Measurements from ENCODE around the gene TMPRSS6.

The TMPRSS6 gene

DNA sequence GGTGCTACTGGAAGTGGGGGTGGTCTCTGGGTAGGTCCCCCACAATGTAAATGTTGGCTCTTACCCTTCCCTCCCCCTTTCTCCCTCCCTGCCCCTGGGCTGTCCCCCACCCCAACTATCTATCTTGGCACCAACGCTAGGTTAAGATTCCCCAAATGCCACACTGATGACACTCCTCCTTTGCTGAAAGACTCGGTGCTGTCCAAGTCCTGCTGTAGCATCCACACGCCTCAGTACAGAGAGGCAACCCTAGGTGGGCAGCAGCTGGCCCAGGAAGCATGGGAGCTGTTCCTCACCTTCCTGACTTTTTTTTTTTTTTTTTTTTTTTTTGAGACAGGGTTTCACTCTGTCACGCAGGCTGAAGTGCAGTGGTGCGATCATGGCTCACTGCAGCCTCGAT, 61.4 kb downstream of the TMPRSS6 start:
- DNase-seq, result no peak

DNA sequence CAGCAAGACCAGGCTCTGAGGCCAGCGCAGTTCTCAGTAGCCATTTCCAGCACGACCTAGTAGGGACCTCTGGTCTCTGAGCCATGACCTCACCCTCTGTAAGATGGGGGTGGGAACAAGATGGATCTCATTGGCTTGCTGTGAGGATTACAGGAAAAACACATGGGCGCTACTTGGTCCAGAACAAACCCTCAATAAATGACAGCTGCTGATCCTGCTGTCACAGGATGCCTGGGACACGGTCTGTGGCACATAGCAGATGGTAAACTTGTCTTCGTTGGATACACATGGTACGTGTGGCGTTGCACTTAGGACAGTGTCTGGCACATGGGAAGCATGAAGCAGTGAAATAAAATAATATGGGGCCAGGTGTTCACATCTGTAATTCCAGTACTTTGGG, 62.5 kb downstream of the TMPRSS6 start:
- no peak for DNase-seq

DNA sequence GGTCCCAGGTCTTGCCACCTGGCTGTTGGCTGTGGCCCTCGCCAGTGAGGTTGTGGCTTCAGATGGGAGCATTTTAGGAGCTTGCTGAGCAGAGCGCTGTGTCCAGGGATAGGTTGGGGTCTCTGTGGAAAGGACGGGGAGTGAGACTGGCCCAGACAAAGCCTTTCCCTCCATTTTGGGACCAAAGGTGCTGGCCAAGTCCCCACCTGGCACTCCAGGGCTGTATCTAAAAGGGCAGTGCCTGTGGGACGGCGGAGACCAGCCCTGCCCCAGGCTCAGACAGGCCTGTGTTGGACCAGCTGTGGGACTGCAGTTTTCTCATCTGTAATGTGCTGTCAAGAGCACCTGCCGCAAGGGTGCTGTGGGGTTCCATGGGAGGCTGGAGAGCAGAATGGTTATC, 62.9 kb downstream of the TMPRSS6 start:
- no peak for DNase-seq

DNA sequence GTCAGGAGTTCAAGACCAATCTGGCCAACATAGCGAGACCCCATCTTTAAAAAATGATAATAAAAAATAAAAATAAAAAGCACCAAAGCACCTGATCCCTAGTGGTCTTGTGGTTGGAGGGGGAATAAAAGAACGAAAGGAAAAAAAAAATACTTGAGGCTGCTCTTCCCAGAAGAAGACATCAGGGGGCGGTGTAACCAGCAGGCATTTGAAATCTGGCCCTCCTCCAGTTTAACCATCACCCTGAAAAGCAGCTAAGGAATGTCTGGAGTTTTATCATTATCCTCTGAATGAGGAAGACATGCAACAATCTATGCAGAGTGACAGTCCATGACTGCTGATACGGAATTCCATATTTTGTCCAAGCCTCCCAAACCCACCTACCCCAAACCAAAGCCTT, 63.6 kb downstream of the TMPRSS6 start:
- no peak for DNase-seq

DNA sequence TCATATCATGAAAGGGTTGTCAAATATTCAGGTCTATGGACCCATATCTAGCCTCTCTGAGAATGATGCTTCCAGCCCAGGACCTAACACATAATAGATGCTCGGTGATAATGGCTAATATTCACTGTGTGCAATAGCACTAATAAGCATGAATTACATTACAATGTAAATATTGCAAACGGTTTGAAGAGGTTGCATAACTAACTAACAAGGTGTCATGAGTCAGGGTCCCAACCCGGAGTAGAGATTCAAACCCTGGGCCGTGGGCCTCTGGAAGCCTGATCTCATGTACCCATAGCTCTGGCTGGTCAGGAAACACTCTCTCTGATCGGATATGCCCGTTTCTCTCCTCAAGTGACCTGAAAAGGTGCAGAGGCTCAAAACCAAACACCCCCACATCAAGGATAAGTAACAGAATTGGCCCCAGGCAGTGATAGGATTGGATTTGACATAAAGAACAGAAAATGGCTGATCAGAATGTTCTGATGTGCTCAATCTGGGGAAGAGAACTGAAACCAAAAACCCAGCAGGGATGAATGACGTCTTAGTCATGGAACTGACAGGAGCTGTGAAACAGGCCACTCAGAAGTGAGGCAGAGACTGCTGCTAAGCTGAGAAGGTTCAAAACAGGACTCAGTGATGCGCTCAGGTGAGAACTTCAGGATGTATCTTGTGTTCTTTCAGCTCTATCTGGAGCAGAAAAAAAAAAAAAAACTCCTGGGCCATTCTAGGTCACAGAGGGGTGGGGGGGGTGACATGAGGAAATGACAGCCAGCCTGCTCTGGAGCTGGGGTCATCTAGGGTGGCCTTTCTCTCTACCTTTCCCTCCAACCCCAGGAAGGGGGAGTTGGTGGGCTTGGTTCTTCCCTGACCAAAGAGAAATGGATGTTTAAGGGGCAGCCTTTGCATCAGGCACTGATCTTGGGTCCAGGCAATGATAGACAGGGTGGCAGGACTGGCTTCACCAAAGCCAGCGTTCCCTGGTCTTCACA, 64.6 kb downstream of the TMPRSS6 start:
- DNase-seq, result no peak

DNA sequence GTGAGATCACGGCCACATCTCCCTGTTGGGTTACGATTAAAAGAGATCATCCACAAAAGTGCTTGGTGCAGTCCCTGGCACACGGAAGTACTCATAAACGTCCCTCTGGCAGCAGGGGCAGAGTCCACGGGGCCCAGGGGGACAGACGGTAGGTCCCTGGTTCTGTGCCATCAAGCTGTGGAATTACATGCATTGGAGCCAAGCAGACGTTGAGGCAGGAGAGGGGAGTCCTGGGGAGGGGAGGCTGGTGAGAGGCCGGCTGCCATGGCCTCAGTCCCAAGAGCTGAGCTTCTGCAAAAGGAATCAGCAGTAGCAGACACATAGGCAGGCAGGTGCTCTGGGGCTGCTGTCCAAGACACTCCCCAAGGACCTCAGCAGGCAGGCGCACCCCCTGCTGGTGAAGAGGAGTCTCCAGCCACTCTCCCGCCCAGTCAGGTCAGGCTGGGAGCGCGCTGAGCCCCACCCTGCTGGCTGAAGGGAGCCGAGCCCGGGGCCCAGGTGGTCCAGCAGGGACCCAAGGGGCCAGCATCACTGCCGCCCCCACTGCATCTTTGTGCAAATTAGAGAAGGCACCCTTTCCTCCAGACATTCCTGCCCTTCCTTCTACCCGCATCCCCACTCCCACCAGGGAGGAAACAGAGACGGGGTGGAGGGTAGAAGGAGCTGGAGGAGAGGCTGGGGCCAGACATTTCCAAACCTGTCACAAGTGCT, 65.5 kb downstream of the TMPRSS6 start:
- peak; percentile 77 for DNase-seq

DNA sequence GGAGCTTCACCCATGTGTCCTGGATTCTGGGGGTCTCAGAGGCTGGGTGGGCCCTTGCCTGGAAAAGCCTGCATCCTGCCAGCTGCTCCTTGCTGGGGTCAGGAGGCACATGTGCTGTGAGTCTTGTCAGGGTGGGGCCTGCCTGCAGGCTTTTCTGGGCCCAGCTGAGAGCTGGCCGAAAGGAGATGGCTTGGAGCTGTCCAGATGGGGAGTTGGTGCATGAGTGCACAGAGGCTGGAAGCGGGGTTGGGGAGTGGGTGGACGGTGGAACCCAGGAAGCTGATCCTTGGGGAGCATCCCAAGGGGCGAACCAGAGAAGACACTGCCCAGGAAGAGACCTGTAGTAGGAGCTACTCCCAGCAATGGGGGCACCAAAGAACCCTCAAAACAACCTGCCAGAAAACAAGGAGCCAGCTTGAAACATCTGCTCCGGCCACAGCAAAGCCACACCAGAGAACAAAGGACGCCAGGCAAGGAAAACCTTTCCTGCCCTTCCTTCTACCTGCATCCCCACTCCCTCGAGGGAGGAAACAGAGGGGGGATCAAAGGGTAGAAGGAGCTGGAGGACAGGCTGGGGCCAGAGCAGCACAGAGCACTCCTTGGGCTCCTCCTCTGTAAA, 66.2 kb downstream of the TMPRSS6 start:
- no peak for DNase-seq

DNA sequence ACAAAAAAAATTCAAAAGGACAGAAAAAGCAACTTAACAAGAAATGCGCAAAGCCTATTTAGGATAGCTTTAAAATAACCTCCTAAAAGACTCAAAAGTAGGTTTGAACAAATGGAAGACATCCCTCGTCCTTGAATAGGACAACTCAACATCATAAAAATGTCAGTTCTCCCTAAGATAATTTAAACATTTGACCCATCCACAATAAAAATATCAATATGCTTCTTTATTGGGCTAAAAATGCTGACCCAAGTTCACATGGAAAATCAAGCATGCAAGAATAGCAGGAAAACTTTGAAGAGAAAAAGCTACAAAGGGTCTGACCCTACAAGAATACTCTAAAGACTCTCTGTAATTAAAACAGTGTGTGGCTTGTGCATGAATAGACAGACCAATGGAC, 70.0 kb downstream of the TMPRSS6 start:
- DNase-seq, result no peak

DNA sequence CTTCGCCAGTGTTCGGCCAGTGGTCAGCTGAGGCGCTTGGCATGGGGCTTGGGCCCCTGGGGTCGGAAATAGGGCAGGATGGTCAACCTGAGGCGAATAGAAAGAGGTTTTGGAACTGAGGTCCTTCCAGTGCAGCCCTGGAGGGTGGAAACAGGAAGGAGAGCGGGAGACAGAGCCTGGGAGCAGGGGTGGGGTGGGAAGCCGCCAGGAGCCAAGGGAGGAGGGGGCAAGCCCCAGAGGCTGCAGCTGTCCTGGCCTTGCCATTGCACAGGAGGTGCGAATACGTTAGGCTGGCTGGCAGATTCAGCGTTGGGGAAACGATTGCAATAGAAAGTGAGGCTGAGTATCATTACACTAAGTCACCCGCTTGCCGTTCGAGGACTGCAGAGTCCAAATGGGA, 71.8 kb downstream of the TMPRSS6 start:
- no peak for DNase-seq

DNA sequence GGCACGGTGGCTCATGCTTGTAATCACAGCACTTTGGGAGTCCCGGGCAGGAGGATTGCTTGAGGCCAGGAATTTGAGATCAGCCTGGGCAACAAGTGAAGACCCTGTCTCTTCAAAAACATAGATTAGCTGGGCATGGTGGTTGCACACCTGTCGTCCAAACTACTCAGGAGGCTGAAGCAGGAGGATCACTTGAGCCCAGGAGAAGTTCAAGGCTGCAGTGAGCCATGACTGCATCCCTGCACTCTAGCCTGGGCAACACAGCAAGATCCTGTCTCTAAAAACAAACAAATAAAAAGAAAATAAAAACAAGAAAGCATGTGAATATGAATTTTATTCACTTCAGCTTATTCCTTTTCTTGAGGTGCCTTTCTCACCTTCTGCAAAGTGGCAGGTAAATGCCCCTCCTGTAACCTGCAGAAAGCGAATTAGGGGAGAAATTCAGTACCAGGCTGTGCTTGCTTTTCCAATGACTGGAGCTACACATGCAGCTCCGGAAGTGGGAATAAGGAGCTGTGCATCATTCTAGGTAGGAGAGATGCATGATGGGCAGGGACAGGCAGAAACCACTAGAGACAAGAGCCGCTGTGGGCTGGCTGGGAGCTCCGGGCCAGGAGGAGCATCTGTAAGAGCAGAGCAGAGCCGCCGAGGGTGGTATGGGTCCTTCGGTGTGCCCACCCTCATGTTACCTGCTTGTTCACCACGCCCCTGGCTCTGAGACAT, 72.7 kb downstream of the TMPRSS6 start:
- DNase-seq, result no peak

DNA sequence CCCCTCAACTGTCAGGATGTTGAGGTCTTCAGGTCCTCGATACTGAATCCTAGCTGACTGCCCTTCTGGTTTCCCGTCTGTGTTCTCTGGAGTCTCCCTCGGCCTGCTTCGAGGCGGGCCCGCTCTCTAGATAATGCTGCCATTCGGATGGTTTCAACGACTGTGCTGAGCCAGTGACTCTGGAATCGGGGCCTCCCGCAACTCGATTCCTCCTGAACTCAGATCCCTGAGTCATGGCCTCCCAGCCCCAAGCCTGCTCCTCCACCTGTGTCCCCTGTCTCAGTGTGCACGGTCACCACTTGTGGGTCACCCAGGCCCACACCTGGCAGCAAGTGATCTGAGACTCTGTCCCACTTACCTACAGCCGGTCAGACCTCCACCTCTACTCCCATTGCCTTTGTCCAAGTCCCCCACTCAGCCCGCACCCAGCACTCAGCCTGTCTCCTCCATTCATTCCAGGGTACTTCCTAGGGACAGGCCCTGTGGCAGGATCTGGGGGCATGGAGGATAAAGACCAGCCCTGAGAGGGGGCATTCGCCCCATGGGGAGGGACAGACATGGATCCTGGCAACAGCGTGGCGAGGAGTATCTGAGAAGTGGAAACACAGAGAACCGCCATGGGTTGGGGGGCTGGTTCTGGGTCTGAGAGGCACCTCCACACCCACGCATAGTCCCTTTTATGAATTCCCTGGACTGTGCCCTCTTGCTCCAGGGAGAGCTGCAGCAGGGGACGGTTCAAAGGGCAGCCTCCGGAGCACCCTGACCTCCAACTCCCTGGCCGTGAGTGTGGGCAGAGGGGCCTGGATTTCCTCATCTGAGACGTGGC, 75.7 kb downstream of the TMPRSS6 start:
- DNase-seq, result no peak

DNA sequence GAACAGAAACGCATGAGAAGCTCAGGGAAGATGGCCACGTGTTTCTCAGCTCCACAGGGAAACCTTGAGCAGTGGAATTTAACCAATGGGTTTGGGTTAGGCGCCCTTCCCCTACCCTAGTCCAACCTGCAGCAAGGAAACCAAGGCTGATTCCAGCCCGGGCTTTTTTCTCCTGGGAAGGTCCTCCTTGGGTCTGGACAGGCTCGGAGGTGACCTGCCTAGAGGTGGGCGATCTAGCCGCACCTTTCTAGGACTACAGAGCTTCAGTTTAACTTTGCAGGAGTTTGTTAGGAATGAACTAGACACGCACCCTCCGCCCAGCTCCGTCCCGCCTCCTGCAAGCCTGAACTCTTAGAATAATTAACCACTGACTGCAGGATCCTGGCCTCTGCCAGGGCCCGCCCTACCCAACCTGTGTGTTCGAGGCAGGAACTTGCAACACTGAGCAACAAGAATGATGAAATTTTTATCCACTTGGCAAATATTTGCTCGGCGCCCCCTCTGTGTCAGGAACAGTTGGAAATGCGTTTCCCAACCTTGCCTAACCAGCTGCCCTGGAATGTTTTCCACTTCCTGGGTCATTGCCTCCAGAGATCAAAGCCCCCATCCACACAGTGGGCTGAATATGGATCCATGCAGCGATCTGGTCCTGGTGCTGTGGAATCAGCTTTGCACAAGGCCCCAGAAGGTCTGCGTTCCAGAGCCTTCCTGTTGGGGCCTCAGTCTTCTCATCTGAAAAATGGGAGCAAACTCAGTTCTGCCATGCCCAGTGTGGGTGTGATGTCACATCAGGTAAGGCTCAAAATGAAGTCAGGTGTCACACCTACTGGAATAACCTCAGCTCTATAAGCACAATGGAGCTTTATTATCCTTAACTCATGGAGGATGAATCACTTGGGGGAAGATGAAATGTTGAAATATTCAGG, 76.7 kb downstream of the TMPRSS6 start:
- DNase-seq, result no peak

DNA sequence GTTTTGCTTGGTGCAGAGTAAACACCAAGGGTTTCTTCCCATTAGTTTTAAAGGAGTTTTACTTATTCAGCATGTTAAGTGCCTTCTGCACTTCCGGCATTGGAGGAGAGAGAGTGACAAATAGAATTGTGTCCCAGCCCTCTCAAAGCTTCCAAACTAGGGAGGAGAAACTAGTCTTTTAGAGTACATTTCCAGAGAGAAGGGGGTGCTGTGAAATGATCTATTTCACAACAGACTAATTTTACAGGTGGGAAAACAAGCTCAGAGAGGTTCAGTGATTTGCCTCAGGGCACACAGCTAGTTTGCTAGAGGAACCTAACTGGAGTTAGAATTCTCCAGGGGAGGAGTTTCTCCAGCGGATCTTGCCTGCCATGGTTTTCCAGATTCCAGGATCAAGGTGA, 77.4 kb downstream of the TMPRSS6 start:
- no peak for DNase-seq

DNA sequence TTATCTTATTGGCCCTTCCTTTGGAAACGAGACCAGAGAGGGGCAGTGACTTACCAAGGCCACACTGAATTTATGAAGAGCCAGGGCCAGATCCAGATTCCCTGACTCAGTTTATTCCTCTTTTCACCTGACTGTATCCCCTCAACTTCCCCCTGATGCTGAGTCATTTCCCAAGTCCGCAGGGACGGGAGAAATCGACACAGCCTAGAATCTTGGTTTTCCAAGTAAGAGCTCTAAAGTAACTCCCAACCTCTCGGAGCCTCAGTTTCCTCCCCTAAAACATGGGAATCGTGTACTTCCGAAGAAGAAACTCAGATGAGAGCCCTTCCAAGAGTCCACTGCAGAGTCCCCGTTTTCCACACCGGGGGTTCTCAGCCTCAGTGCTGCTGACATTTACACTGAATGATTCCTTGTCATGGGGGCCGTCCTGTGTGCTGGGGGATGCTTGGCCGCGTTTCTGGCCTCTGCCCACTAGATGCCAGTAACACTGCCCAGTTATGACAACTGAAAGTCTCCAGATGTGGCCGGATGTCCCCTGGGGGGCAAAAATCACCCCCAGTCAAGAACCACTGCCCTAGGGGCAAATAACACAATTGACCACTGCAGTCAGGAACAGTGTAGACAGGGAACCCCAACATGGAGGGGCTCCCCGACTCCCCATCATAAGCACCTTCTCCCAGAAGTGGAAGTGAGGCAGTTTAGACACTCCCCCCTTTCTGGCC, 78.8 kb downstream of the TMPRSS6 start:
- no peak for DNase-seq

DNA sequence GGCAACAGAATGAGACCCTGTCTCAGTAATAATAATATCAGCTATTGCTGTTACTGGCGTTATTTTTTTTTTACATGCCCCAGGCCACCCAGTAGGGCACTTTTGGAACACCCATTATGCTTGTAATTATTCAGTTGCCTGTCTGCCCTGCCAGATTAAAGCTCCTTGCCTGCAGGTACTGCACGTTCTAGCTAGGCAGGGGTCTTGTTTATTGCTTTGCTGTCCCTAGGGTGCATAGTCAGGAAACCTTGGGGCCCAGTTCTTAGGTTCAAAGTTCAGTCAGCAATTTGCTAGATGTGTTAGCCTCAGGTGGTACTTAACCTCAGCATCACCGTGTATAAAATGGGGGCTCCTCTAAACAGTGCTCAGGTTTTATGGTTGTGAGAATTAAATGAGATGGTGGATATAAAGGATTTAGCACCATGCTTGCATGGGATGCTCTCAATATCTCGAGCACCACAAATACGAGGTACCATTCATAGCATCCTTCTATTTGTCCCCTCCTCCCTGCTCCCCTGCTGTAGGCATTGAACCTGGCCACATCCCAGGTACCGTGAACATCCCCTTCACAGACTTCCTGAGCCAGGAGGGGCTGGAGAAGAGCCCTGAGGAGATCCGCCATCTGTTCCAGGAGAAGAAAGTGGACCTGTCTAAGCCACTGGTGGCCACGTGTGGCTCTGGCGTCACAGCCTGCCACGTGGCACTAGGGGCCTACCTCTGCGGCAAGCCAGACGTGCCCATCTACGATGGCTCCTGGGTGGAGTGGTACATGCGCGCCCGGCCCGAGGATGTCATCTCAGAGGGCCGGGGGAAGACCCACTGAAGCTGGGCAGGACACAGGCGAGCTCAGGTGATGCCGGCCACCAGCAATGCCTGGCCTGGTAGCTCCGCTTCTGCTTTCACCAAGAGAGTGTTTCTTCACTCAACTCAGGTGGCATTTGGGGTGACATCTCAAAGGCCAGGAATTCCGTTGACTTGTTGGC, 80.5 kb downstream of the TMPRSS6 start:
- DNase-seq, result no peak

DNA sequence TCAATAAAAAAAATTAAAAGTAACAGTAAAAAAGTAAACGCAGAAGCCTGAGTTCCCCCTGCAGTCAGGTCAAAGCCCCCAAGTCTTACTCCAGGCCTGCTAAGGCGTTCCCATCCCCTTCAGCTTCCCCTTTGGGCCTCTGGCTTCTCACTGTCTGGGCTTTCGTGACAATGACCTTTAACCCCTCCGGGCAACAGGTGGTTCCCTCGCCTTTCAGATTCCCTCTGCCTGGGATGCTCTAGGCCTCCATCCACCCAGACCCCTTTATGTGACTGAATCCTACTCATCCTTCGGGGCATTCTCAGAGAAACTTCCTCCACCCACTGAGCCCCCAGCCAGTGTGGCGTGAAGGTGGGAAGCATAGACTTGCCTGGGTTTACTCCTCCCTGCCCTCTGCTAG, 82.0 kb downstream of the TMPRSS6 start:
- DNase-seq, result no peak

DNA sequence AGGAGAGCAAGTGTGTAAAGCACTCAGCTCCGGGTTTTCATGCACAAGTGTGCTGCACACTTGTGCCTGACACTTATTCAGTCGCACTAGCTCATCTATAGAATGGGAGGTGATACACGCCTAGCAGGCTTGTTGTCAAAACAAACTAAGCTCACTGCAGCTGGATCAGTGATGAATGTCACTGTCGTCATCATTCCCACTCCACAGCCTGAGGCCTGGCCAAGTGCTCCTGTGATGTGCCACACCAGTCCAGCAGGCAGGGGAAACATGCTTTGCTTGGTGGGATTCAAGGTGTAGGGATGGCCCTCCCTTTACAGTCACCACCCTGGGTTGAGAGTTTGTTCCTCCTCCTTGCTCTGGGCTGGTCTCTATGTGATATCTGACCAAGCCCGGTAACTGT, 83.2 kb downstream of the TMPRSS6 start:
- DNase-seq, result no peak

DNA sequence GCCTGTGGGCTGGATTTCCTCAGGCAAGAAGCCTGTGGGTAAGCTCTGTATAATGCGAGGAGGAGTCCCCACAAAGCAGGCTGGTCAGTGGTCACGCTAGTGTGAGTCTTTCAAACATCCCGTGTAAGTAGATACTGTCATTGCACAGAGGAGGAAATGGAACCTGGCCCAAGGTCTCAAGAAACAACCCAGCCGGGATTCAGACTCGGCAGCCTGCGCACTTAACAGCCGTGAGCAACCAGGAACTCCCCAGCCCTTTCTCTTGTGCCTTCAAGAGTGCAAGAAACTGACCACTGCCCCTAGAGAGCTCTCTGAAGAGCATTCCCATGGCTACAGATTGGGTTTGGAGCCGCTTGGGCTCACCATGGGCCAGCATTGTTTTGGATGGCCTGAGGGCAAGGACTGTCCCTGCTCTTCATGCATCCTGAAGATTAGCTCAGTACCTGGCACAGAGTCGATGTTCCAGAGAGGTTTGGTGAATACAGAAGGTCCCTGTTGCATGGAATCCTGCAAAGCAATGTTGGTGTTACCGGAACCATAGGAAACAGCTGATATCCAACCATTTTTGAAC, 83.9 kb downstream of the TMPRSS6 start:
- DNase-seq, result no peak
